Measurements from ENCODE around the gene RARB. TPM values are rescaled to one million over a fixed set of nuclear protein-coding genes. Genes with fewer than 3 reads are reported as not detected.

RARB gene
- total and polyA plus RNA-seq, 9 of the 15 experiments (the other 6 are each of a cell fraction or from before 2014, with no cell fraction given) = 0.15 to 1.3 (median 0.27) TPM

DNA sequence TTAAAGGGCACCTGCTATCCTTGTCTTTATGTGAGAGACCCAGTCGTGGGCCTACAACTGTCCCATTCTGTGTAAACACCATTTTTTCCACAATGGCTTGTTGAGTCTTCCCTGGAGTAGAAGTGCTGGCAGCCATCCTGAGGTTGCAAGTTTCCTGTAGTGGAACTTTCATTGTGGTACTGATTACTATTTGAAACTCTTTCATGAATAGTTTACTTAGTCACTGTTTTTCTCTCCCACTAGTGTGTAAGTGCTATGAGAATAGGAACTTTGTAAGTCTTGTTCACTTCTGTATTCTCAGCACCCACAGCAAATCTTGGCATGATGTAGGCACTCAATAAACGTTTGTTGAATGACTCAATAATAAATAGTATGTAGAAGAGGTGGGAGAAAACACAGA is 48.6 kb downstream of the RARB start:
- ATAC-seq (no peak), FAIRE-seq (no peak)

More for the DNA sequence above, 48.6 kb downstream of the RARB start:
- Histone ChIP-seq H3K4me1 (replicated peaks in 1 of 2; ENCODE audit: control insufficient read depth in 2 of 2, insufficient read depth in 2 of 2, low read length in 2 of 2) (no peaks in the 10 kb centered on the region), H3K27ac (ENCODE audit: extremely low read depth, low read depth, low read length) (no peak overlapping the region), H3K9me1 (ENCODE audit: control insufficient read depth, insufficient read depth, low read length) (no peaks in the 10 kb centered on the region), H3K79me2 (ENCODE audit: control insufficient read depth, insufficient read depth, low read length) (no peaks in the 10 kb centered on the region), H3K4me3 (no peak overlapping the region), H3K9me3 (replicated peaks; ENCODE audit: control insufficient read depth, insufficient read depth, low read depth, low read length) (no peaks in the 10 kb centered on the region), H2AFZ (ENCODE audit: low read depth, low read length) (no peak overlapping the region), H3K4me2 (ENCODE audit: insufficient read depth, low read length) (no peak overlapping the region), H3K27me3 (ENCODE audit: control insufficient read depth in 2 of 2, insufficient read depth in 2 of 2, low read length in 2 of 2) (no peaks in the 10 kb centered on the region), H4K20me1 (replicated peaks; ENCODE audit: control insufficient read depth, insufficient read depth, low read length) (no peaks in the 10 kb centered on the region), H3K36me3 (ENCODE audit: control insufficient read depth, insufficient read depth, low read length) (no peaks in the 10 kb centered on the region), H3K9ac (ENCODE audit: insufficient read depth in 1 of 2, low read depth in 2 of 2, low read length in 2 of 2) (no peak overlapping the region)
- BruUV-seq (replicated peaks) = no TSS peak
- WGBS (ENCODE audit: insufficient coverage, low coverage, missing lambda C conversion rate) = 0% methylated on average over 2 of the region's 2 CpGs
- POLR2A ChIA-PET = no interaction called here
- CTCF ChIA-PET (ENCODE audit: low intra/inter-chr PET ratio) = no interaction called here
- no peak for DNase-seq (ENCODE audit: extremely low read depth in 1 of 4, low spot score in 3 of 4)
- TF ChIP-seq ZNF75A (CRISPR knock-in tag; IDR thresholded peaks at IDR 0.05) = no peak
- TF ChIP-seq, protein P1, sequence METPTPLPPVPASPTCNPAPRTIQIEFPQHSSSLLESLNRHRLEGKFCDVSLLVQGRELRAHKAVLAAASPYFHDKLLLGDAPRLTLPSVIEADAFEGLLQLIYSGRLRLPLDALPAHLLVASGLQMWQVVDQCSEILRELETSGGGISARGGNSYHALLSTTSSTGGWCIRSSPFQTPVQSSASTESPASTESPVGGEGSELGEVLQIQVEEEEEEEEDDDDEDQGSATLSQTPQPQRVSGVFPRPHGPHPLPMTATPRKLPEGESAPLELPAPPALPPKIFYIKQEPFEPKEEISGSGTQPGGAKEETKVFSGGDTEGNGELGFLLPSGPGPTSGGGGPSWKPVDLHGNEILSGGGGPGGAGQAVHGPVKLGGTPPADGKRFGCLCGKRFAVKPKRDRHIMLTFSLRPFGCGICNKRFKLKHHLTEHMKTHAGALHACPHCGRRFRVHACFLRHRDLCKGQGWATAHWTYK (CRISPR knock-in tag; IDR thresholded peaks at IDR 0.05) = no peak
- no peak for TF ChIP-seq CBFA2T3 (IDR thresholded peaks at IDR 0.05)
- TF ChIP-seq RBM39 (optimal IDR thresholded peaks at IDR 0.05; ENCODE audit: low read depth, low read length) = no peak
- no peak for TF ChIP-seq SETDB1 (IDR thresholded peaks at IDR 0.05; ENCODE audit: low read length)
- TF ChIP-seq, protein P2, sequence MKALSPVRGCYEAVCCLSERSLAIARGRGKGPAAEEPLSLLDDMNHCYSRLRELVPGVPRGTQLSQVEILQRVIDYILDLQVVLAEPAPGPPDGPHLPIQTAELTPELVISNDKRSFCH (CRISPR knock-in tag; IDR thresholded peaks at IDR 0.05) = no peak
- TF ChIP-seq, protein P2 (tag; IDR thresholded peaks at IDR 0.05) = no peak
- no peak for TF ChIP-seq MTA2 (IDR thresholded peaks at IDR 0.05; ENCODE audit: low read depth)
- TF ChIP-seq SAP30 (IDR thresholded peaks at IDR 0.05; ENCODE audit: borderline replicate concordance, insufficient read depth, low read depth, low read length, poor library complexity, severe bottlenecking) = no peak
- intact Hi-C loops (cut with micrococcal nuclease) (no loop called here), in situ Hi-C loops (cut with MboI) (no loop called here)

Data from K562 (cell line).